Measurements from ENCODE around the gene PCNX3. TPM values are rescaled to one million over a fixed set of nuclear protein-coding genes. Genes with fewer than 3 reads are reported as not detected.
A peak's percentile ranks its signal among the peaks of the same experiment; 100 is the strongest.

PCNX3 gene
- total and polyA plus RNA-seq, 2 of the 13 experiments (the other 11 are each of a cell fraction or from before 2014, with no cell fraction given), result 16.2 to 23.0 TPM

GRCh38 chr11:65576232-65576866, 39.2 kb upstream of the PCNX3 start:
- CTCF ChIA-PET (ENCODE audit: low intra/inter-chr PET ratio, low total read pairs), result no interaction called here
- ATAC-seq, result no peak
- peaks cover 3 to 9% of the 10 kb centered on the region in 2 experiments; a peak in 2 of 5 replicates for H3K36me3 ChIP-seq (replicated peaks in 1 of 2; ENCODE audit: control insufficient read depth in 1 of 2, insufficient read depth in 2 of 2, low read length in 2 of 2)
- no peak overlapping the region for H3K27ac ChIP-seq (ENCODE audit: extremely low read length, insufficient read depth, low read length)
- 0% methylated on average over 3 of the region's 26 CpGs for WGBS (ENCODE audit: low lambda C conversion rate)
- H3K27me3 ChIP-seq (ENCODE audit: control insufficient read depth in 1 of 2, insufficient read depth in 2 of 2, low read length in 2 of 2), result no peaks in the 10 kb centered on the region
- peaks cover 50% of the 10 kb centered on the region for H3K4me1 ChIP-seq (ENCODE audit: insufficient read depth, low read length)
- peak overlapping the region; percentile 89 for H3K4me2 ChIP-seq (ENCODE audit: low read depth, low read length)
- peak overlapping the region; percentile 69 to 77 (median 73) for H3K4me3 ChIP-seq (replicated peaks in 1 of 3; ENCODE audit: insufficient read depth in 1 of 3, low read depth in 2 of 3, low read length in 3 of 3)
- FAIRE-seq, result no peak
- H2AFZ ChIP-seq (ENCODE audit: low read length), result no peak overlapping the region
- DNase-seq (ENCODE audit: low spot score), result no peak
- intact Hi-C loops (cut with micrococcal nuclease; ENCODE audit: unreplicated experiment) (no loop called here), in situ Hi-C loops (cut with HindIII; ENCODE audit: extremely low pct_ligation_motif_present, low pct_unique_long_range_greater_than_20kb) (loop anchor here (5.0 kb wide), 1 partner anchor 36 kb away; the partner anchor contains the start of gene MAP3K11)
- H3K9me3 ChIP-seq (ENCODE audit: low read length), result no peaks in the 10 kb centered on the region
- POLR2A ChIA-PET, result interaction anchor here (0.6 to 2.1 kb wide), 9 partner anchors 12 to 534 kb away, joined by 3 to 11 read pairs (median 6); no protein-coding TSS in a partner anchor
- no peaks in the 10 kb centered on the region for H4K20me1 ChIP-seq (ENCODE audit: insufficient read depth, low read length)
- H3K79me2 ChIP-seq (ENCODE audit: insufficient read depth, low read length), result peaks cover 9% of the 10 kb centered on the region
- BruUV-seq (replicated peaks), result no TSS peak
- H3K9ac ChIP-seq (ENCODE audit: insufficient read depth, low read depth, low read length), result peak overlapping the region; percentile 71
- TF ChIP-seq PATZ1 (CRISPR knock-in tag; IDR thresholded peaks at IDR 0.05) (no peak; the same call in 1 of the 2 replicates), ZNF784 (CRISPR knock-in tag; IDR thresholded peaks at IDR 0.05; ENCODE audit: borderline replicate concordance) (0 out of 2 replicates have a peak, but pooled peaks have one; percentile 44), RFXAP (CRISPR knock-in tag; IDR thresholded peaks at IDR 0.05; ENCODE audit: borderline replicate concordance) (no peak), ZNF816 (CRISPR knock-in tag; IDR thresholded peaks at IDR 0.05; ENCODE audit: borderline replicate concordance) (no peak), AHDC1 (CRISPR knock-in tag; IDR thresholded peaks at IDR 0.05; ENCODE audit: borderline replicate concordance) (no peak), ZUFSP (CRISPR knock-in tag; IDR thresholded peaks at IDR 0.05; ENCODE audit: borderline replicate concordance) (no peak), KDM6A (CRISPR knock-in tag; IDR thresholded peaks at IDR 0.05; ENCODE audit: low read depth) (no peak), PPARG (CRISPR knock-in tag; conservative IDR thresholded peaks at IDR 0.05) (no peak), HOXD1 (CRISPR knock-in tag; IDR thresholded peaks at IDR 0.05) (no peak), NBN (conservative IDR thresholded peaks at IDR 0.05) (no peak), ZNF589 (CRISPR knock-in tag; conservative IDR thresholded peaks at IDR 0.05) (no peak), BRCA1 (CRISPR knock-in tag; IDR thresholded peaks at IDR 0.05) (no peak), FLYWCH1 (CRISPR knock-in tag; IDR thresholded peaks at IDR 0.05) (no peak), SP4 (CRISPR knock-in tag; IDR thresholded peaks at IDR 0.05) (peak; percentile 48; the same call in 1 of the 2 replicates)
